HepG2 (cell line): ENCODE results near the gene RER1. TPM values are rescaled to one million over a fixed set of nuclear protein-coding genes. Genes with fewer than 3 reads are reported as not detected.

Experiments used
- ARNTL ChIP-seq: sonication (generic); formaldehyde crosslinking; IDR thresholded peaks from 2 replicates; pipeline ENCODE4 v1.4.0; 2020; ENCODE audit warnings: mild to moderate bottlenecking, missing genetic modification reagents
- CBFB ChIP-seq: sonication (generic); formaldehyde crosslinking; IDR thresholded peaks from 2 replicates; pipeline ENCODE4 v1.4.0; 2020; ENCODE audit warnings: missing genetic modification reagents
- CENPX ChIP-seq: sonication (generic); formaldehyde crosslinking; IDR thresholded peaks from 2 replicates; pipeline ENCODE4 v1.9.0; 2021; ENCODE audit warnings: mild to moderate bottlenecking, missing genetic modification reagents, moderate library complexity
- HOXA9 ChIP-seq: sonication (generic); formaldehyde crosslinking; IDR thresholded peaks from 2 replicates; pipeline ENCODE4 v1.8.1; 2022; ENCODE audit warnings: missing genetic modification reagents, mild to moderate bottlenecking, moderate library complexity, borderline replicate concordance
- IKZF1 ChIP-seq: fragments of 450-650 bp; IDR thresholded peaks from 2 replicates; pipeline ENCODE4 v1.7.1; 2016
- KDM5B ChIP-seq: sonication (generic); formaldehyde crosslinking; IDR thresholded peaks from 2 replicates; pipeline ENCODE4 v1.4.0; 2020; ENCODE audit warnings: missing genetic modification reagents, mild to moderate bottlenecking, borderline replicate concordance
- NR2F2 ChIP-seq: IDR thresholded peaks from 2 replicates; pipeline ENCODE4 v1.6.1; 2012; ENCODE audit warnings: low read depth, inconsistent platforms, borderline replicate concordance
- RFX3 ChIP-seq: IDR thresholded peaks from 2 replicates; pipeline ENCODE4 v1.6.1; 2016; ENCODE audit warnings: missing biosample characterization, missing genetic modification reagents
- SATB2 ChIP-seq: sonication (generic); formaldehyde crosslinking; IDR thresholded peaks from 2 replicates; pipeline ENCODE4 v1.5.0; 2020; ENCODE audit warnings: missing genetic modification reagents
- SMARCE1 ChIP-seq: fragments of 450-650 bp; IDR thresholded peaks from 2 replicates; pipeline ENCODE4 v1.6.1; 2017; ENCODE audit warnings: borderline replicate concordance
- ZBTB21 ChIP-seq: sonication (generic); formaldehyde crosslinking; IDR thresholded peaks from 2 replicates; pipeline ENCODE4 v1.4.0; 2020; ENCODE audit warnings: missing genetic modification reagents
- ZFP41 ChIP-seq: sonication (generic); formaldehyde crosslinking; IDR thresholded peaks from 2 replicates; pipeline ENCODE4 v1.4.0; 2020; ENCODE audit warnings: mild to moderate bottlenecking, missing genetic modification reagents, borderline replicate concordance
- ZHX1 ChIP-seq: sonication (generic); formaldehyde crosslinking; IDR thresholded peaks from 2 replicates; pipeline ENCODE4 v1.8.1; 2022; ENCODE audit warnings: low read depth, mild to moderate bottlenecking, missing genetic modification reagents
- ZNF281 ChIP-seq: sonication (generic); formaldehyde crosslinking; IDR thresholded peaks from 2 replicates; pipeline ENCODE4 v1.4.0; 2020; ENCODE audit warnings: missing genetic modification reagents, borderline replicate concordance
- ZNF513 ChIP-seq: sonication (generic); formaldehyde crosslinking; conservative IDR thresholded peaks from 2 replicates; pipeline ENCODE4 v1.5.0; 2020; ENCODE audit warnings: missing genetic modification reagents
- ZNF557 ChIP-seq: sonication (generic); formaldehyde crosslinking; IDR thresholded peaks from 2 replicates; pipeline ENCODE4 v1.4.0; 2020; ENCODE audit warnings: missing genetic modification reagents
- ZNF605 ChIP-seq: sonication (generic); formaldehyde crosslinking; IDR thresholded peaks from 2 replicates; pipeline ENCODE4 v1.8.0; 2022; ENCODE audit warnings: mild to moderate bottlenecking, missing genetic modification reagents
- ZNF670 ChIP-seq: sonication (generic); formaldehyde crosslinking; IDR thresholded peaks from 2 replicates; pipeline ENCODE4 v1.8.0; 2022; ENCODE audit warnings: mild to moderate bottlenecking, missing genetic modification reagents, borderline replicate concordance
- ZSCAN20 ChIP-seq: sonication (generic); formaldehyde crosslinking; IDR thresholded peaks from 2 replicates; pipeline ENCODE4 v1.4.0; 2020; ENCODE audit warnings: missing genetic modification reagents, mild to moderate bottlenecking, borderline replicate concordance
- polyA plus RNA-seq, 8 experiments: library from polyadenylated mRNA; depleted of rRNA in 3 of 8; stranded (reverse) in 7 of 8; unstranded in 1 of 8; fragments of >200 nt; fragmentation: Illumina TruSeq in 4 of 8; extraction: Trizol in 4 of 8; gene quantifications; 2 replicates each; pipeline versions ENCODE4 v1.2.1 to v1.2.3, GENCODE V29; 2011 to 2016; ENCODE audit warnings: low read depth in 4 of 8, missing spikeins in 1 of 8, mixed read lengths in 1 of 8; ENCODE audit not compliant: insufficient read depth in 1 of 8
- total RNA-seq, 5 experiments: library from RNA; depleted of rRNA; stranded (reverse); fragments of >200 nt; fragmentation: Illumina TruSeq; extraction: Trizol; gene quantifications; 2 replicates each; pipeline ENCODE4 v1.2.3, GENCODE V29; 2016; ENCODE audit warnings: low read depth in 1 of 5

Gene RER1
- total and polyA plus RNA-seq, 2 of the 13 experiments (the other 11 are each of a cell fraction or from before 2014, with no cell fraction given) = 128 to 164 TPM

GRCh38 chr1:2384130-2384860 is 7.3 kb upstream of the RER1 start (continued):
- TF ChIP-seq ZNF557 (no peak), ZHX1 (CRISPR knock-in tag) (no peak), ZBTB21 (no peak), ZNF513 (CRISPR knock-in tag) (no peak), ZNF670 (no peak), HOXA9 (no peak), NR2F2 (no peak), SMARCE1 (no peak), CENPX (CRISPR knock-in tag) (no peak), CBFB (CRISPR knock-in tag) (no peak), KDM5B (CRISPR knock-in tag) (no peak), SATB2 (CRISPR knock-in tag) (no peak), ZSCAN20 (no peak), ZFP41 (CRISPR knock-in tag) (no peak), ZNF281 (no peak), ARNTL (CRISPR knock-in tag) (0 out of 2 replicates have a peak, but pooled peaks have one; percentile 39), RFX3 (CRISPR knock-in tag) (no peak), ZNF605 (CRISPR knock-in tag) (no peak), IKZF1 (no peak)
